Coronary artery (tissue), 2 donors: ENCODE results near the gene FOCAD.

Experiments used
- DNase-seq: peaks from one replicate; pipeline ENCODE4 v3.0.0-alpha.2; 2017; ENCODE audit warnings: low spot score
- H3K27ac ChIP-seq, 2 donors: fragments of 200-600 bp; sonication (generic); one replicate each; pipeline ENCODE4 v1.5.1; 2016 to 2019
- H3K4me3 ChIP-seq: fragments of 200-600 bp; sonication (generic); 2 replicates; pipeline ENCODE4 v1.5.1; 2016; ENCODE audit warnings: mild to moderate bottlenecking, moderate library complexity
- CTCF ChIP-seq: fragments of 200-600 bp; sonication (generic); IDR thresholded peaks from one replicate; pipeline ENCODE4 v1.5.1; 2019; ENCODE audit warnings: antibody characterized with exemption

The FOCAD gene

GRCh38 chr9:21001581-21001980, 317.5 kb downstream of the FOCAD start:
- TF ChIP-seq CTCF = no peak
- no peak for DNase-seq
- H3K27ac ChIP-seq = no peak overlapping the region
- H3K4me3 ChIP-seq = no peak overlapping the region

GRCh38 chr9:21002040-21002439, 318.0 kb downstream of the FOCAD start:
- Histone ChIP-seq H3K4me3 (no peak overlapping the region), H3K27ac (no peak overlapping the region)
- no peak for TF ChIP-seq CTCF
- DNase-seq = no peak

- DNase-seq = no peak
- no peak for TF ChIP-seq CTCF
- no peak overlapping the region for H3K4me3 ChIP-seq
Measured at GRCh38 chr9:21015129-21015815, 331.2 kb downstream of the FOCAD start.

GRCh38 chr9:21015995-21016394, 331.9 kb downstream of the FOCAD start:
- no peak for DNase-seq
- no peak overlapping the region for H3K27ac ChIP-seq
- TF ChIP-seq CTCF = no peak
- no peak overlapping the region for H3K4me3 ChIP-seq

More at GRCh38 chr9:21015129-21015815, 331.2 kb downstream of the FOCAD start:
- H3K27ac ChIP-seq = no peak overlapping the region

- Histone ChIP-seq H3K4me3 (no peak overlapping the region), H3K27ac (no peak overlapping the region)
- TF ChIP-seq CTCF = no peak
- DNase-seq = no peak
Measured at GRCh38 chr9:21016701-21017491, 332.8 kb downstream of the FOCAD start.

GRCh38 chr9:21018177-21018576, 334.1 kb downstream of the FOCAD start:
- TF ChIP-seq CTCF = no peak
- H3K4me3 ChIP-seq = no peak overlapping the region
- no peak overlapping the region for H3K27ac ChIP-seq
- DNase-seq = no peak

- TF ChIP-seq CTCF = no peak
- no peak for DNase-seq
- H3K4me3 ChIP-seq = no peak overlapping the region
- no peak overlapping the region for H3K27ac ChIP-seq
Measured at GRCh38 chr9:21023861-21024260, 339.8 kb downstream of the FOCAD start.
